Spleen (tissue), 11 donors: ENCODE measurements around the gene NFYA. TPM values are rescaled to one million over a fixed set of nuclear protein-coding genes. Genes with fewer than 3 reads are reported as not detected.

Experiments
- DNase-seq: peaks from one replicate; pipeline ENCODE4 v3.0.0-alpha.2; 2020
- H3K27ac ChIP-seq, 8 donors: fragments of 200-600 bp; sonication (generic) in 7 of 8; 1 replicate in 4 of 8; 2 replicates in 4 of 8; pipeline versions ENCODE4 v1.5.0 to v1.8.0; 2016 to 2021; ENCODE audit warnings: inconsistent platforms in 4 of 8, mild to moderate bottlenecking in 4 of 8, moderate library complexity in 1 of 8
- H3K27me3 ChIP-seq, 7 donors: fragments of 200-600 bp; sonication (generic) in 6 of 7; replicated peaks in 1 of 7; 1 replicate in 4 of 7; 2 replicates in 3 of 7; pipeline versions ENCODE4 v1.5.0 to v1.8.0; 2016 to 2021; ENCODE audit warnings: inconsistent platforms in 3 of 7, mild to moderate bottlenecking in 1 of 7
- H3K36me3 ChIP-seq, 6 donors: fragments of 200-600 bp; sonication (generic) in 5 of 6; 1 replicate in 4 of 6; 2 replicates in 2 of 6; pipeline versions ENCODE4 v1.5.0 to v1.8.0; 2016 to 2021; ENCODE audit warnings: inconsistent platforms in 2 of 6
- H3K4me1 ChIP-seq, 6 donors: fragments of 200-600 bp; sonication (generic) in 5 of 6; 1 replicate in 3 of 6; 2 replicates in 3 of 6; pipeline versions ENCODE4 v1.5.0 to v1.8.0; 2016 to 2021; ENCODE audit warnings: inconsistent platforms in 3 of 6
- H3K4me3 ChIP-seq, 8 donors: fragments of 200-600 bp; sonication (generic) in 7 of 8; 1 replicate in 4 of 8; 2 replicates in 4 of 8; pipeline versions ENCODE4 v1.5.0 to v1.8.0; 2016 to 2021; ENCODE audit warnings: inconsistent platforms in 4 of 8, mild to moderate bottlenecking in 4 of 8, moderate library complexity in 2 of 8
- H3K9me3 ChIP-seq, 8 donors: fragments of 200-600 bp; sonication (generic) in 7 of 8; 1 replicate in 4 of 8; 2 replicates in 4 of 8; pipeline versions ENCODE4 v1.5.0 to v1.8.0; 2016 to 2021; ENCODE audit warnings: inconsistent platforms in 4 of 8
- POLR2A ChIP-seq, 3 donors: fragments of 450-650 bp; IDR thresholded peaks; one replicate each; pipeline ENCODE4 v1.5.1; 2017; ENCODE audit warnings: antibody characterized with exemption in 3 of 3, mild to moderate bottlenecking in 1 of 3
- POLR2AphosphoS5 ChIP-seq, 3 donors: sonication (generic); formaldehyde crosslinking; IDR thresholded peaks; one replicate each; pipeline ENCODE4 v1.5.1; 2017; ENCODE audit warnings: antibody characterized with exemption in 3 of 3
- WGBS, 5 donors: extraction: QIAGEN DNeasy Blood & Tissue Kit in 3 of 5; methylation state at CpG; one replicate each; pipeline versions ENCODE4 v1.1.5 to v1.1.7; 2013 to 2018; 5-methylcytosine and 5-hydroxymethylcytosine counted together
- intact Hi-C: fragments of 100-400 bp; cut with DNase I; formaldehyde crosslinking; loops from one replicate; pipeline ENCODE4 v1.15.0; 2023; ENCODE audit warnings: low total_unique reads
- polyA plus RNA-seq, 3 donors: library from polyadenylated mRNA; stranded (reverse); fragments of 200-250 nt; gene quantifications; one replicate each; pipeline ENCODE4 v1.2.1, GENCODE V29; 2013
- total RNA-seq, 7 donors: library from RNA; depleted of rRNA in 3 of 7; stranded (reverse); fragments of >200 nt in 3 of 7; fragmentation: NEBNext Ultra II Directional in 4 of 7; extraction: Animal tissue kit (Norgen Biotek cat#: 25700) in 4 of 7; gene quantifications; one replicate each; pipeline versions ENCODE4 v1.1.0 to v1.2.1, GENCODE V29; 2016 to 2021
- TF ChIP-seq, protein P1 (sequence below), 11 experiments: fragments of 200-600 bp in 7 of 11; fragments of 450-650 bp in 4 of 11; sonication (generic) in 4 of 11; IDR thresholded peaks in 8 of 11; conservative IDR thresholded peaks in 3 of 11; 1 replicate in 7 of 11; 2 replicates in 4 of 11; pipeline versions ENCODE4 v1.4.0 to v1.8.0; 2016 to 2021; ENCODE audit warnings: antibody characterized with exemption in 11 of 11, inconsistent platforms in 4 of 11, mild to moderate bottlenecking in 1 of 11
- donor health status: healthy with polysubstance abuse.
- donor health status: DM: no; HTN: no; CAD: no; lungs with moderate emphysema.
- donor health status: DM: no; HTN: no; CAD: no.
- donor health status: Bipolar disorder and iron deficiency.
- donor health status: healthy.
- donor health status: DM: no; HTN: no; CAD: no.
- donor health status: DM: yes; HTN: yes; CAD: no.

Gene NFYA
- total and polyA plus RNA-seq, 10 donors = 6.4 to 34.8 (median 25.5) TPM

- Histone ChIP-seq H3K4me3 (peak within 1 kb of the TSS; percentile 71 to 94 (median 86)), H3K27ac (peak within 1 kb of the TSS; percentile 91 to 100 (median 99)), H3K9me3 (no peaks in the 10 kb centered on the region), H3K36me3 (peaks cover 0 to 36% (median 27%) of the 10 kb centered on the region in 6 donors), H3K27me3 (no peaks in the 10 kb centered on the region), H3K4me1 (peaks cover 32 to 54% (median 40%) of the 10 kb centered on the region in 6 donors)
- peak; percentile 100 for DNase-seq
- intact Hi-C loops = no loop called here
- TF ChIP-seq POLR2A (IDR thresholded peaks at IDR 0.05) (peak in 1 of 3 donors; percentile 76), POLR2AphosphoS5 (IDR thresholded peaks at IDR 0.05) (peak; percentile 90 to 92 (median 90))
- TF ChIP-seq, protein P1, sequence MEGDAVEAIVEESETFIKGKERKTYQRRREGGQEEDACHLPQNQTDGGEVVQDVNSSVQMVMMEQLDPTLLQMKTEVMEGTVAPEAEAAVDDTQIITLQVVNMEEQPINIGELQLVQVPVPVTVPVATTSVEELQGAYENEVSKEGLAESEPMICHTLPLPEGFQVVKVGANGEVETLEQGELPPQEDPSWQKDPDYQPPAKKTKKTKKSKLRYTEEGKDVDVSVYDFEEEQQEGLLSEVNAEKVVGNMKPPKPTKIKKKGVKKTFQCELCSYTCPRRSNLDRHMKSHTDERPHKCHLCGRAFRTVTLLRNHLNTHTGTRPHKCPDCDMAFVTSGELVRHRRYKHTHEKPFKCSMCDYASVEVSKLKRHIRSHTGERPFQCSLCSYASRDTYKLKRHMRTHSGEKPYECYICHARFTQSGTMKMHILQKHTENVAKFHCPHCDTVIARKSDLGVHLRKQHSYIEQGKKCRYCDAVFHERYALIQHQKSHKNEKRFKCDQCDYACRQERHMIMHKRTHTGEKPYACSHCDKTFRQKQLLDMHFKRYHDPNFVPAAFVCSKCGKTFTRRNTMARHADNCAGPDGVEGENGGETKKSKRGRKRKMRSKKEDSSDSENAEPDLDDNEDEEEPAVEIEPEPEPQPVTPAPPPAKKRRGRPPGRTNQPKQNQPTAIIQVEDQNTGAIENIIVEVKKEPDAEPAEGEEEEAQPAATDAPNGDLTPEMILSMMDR (IDR thresholded peaks at IDR 0.05 in 8 of 11, conservative IDR thresholded peaks at IDR 0.05 in 3 of 11) = peak in 2 of 11 experiments; percentile 41 to 59
- 0 to 1% (median 1%) methylated on average over 40 to 63 of the region's 63 CpGs for WGBS, 5 donors
Measured at GRCh38 chr6:41071923-41072835, 595 bp upstream of the NFYA start, which contains the start of gene OARD1. Gene OARD1 (minus strand): TSS chr6:41072356. CDS start chr6:41071634, 722 bp downstream.

DNA sequence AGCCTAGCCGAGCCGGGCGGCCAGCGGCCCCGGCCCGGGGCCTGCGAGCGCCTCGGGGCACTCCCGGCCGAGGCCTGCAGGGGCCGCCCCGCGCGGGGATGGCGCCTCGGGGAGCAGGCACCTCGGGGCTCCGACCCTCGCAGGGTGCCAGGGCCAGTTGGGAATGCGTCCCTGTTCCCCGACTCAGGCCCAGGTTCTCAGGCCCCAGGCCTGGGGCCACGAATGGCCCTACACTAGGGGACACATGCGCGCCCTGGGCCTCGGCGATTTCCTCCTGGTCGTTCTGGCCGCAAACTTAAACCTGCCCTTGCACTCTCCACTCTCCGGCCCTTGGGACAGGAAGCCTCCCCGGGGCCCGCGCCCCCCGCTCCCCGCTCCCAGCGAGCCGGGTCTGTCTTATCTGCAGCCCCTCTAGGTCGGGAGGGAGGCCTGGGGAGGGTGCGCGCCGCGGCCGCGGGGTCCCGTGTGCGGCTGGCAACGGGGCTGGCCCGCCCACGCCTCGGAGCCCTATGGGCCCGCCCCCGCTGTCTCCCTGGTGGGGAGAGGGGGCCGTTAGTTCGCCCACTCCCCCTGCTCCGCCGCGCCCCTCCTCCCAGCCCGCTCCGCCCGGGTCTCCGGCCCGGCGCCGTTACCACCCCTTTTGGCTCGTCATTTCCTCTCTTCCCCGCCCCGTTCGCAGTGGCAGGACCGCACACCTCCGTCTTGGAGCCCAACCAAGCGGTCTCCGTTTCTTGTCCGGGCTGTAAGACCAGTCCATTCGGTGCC lies 611 bp downstream of the NFYA start:
- intact Hi-C loops = no loop called here
- peak overlapping the region; percentile 91 to 100 (median 99) for H3K27ac ChIP-seq
- H3K27me3 ChIP-seq = no peaks in the 10 kb centered on the region
- TF ChIP-seq POLR2AphosphoS5 (IDR thresholded peaks at IDR 0.05) = peak; percentile 94 to 95 (median 94)
- TF ChIP-seq POLR2A (IDR thresholded peaks at IDR 0.05) = peak; percentile 25 to 90 (median 46)
- TF ChIP-seq, protein P1 (IDR thresholded peaks at IDR 0.05 in 8 of 11, conservative IDR thresholded peaks at IDR 0.05 in 3 of 11) = peak in 6 of 11 experiments; percentile 21 to 64 (median 48)
- 0 to 1% (median 1%) methylated on average over 44 to 74 of the region's 74 CpGs for WGBS, 5 donors
- peak; percentile 97 for DNase-seq
- no peaks in the 10 kb centered on the region for H3K9me3 ChIP-seq
- H3K4me3 ChIP-seq = peak overlapping the region; percentile 71 to 94 (median 86)
- peaks cover 0 to 24% (median 16%) of the 10 kb centered on the region in 6 donors for H3K36me3 ChIP-seq
- peaks cover 32 to 65% (median 43%) of the 10 kb centered on the region in 6 donors for H3K4me1 ChIP-seq

DNA sequence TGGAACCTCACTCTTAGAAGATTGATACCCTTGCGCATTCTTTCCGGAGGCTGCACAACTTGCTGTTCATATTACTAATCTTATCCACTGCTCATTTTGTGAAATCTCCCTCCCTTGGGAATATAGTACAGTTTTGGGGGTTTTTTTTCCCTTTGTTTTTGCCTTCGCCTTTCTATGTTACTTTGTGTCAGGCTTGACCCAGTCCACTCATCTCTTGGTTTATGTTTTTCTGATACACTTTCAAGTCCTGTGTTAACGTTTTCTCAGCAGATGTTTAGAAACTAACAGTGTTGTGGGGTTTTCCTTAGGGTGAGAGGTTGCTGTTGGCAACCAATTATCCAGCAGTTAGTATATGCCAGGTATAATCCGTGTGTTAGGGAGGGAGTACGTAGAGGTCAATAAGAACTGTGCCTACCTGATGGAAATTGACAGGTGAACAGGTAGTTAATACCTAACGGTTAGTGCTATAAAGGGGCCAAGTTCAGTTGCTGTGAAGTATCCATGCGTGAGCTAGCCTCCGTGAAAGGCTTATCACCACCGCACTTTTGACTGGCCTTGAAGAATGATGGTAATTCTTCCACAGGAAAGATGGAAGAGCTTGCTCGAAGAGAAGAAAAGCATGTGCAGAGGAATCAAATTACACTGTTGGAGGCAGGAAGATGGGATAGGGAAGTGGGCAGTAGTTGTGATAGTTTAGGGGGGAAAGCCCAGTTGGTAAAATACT lies 1.4 kb downstream of the NFYA start:
- Histone ChIP-seq H3K4me3 (peak overlapping the region; percentile 71 to 94 (median 86)), H3K36me3 (peaks cover 0 to 20% (median 10%) of the 10 kb centered on the region in 6 donors), H3K9me3 (no peaks in the 10 kb centered on the region), H3K27ac (peak overlapping the region; percentile 91 to 100 (median 99)), H3K4me1 (peaks cover 32 to 73% (median 43%) of the 10 kb centered on the region in 6 donors), H3K27me3 (no peaks in the 10 kb centered on the region)
- 7 to 13% (median 11%) methylated on average over 11 of the region's 11 CpGs for WGBS, 5 donors
- no peak for TF ChIP-seq POLR2AphosphoS5 (IDR thresholded peaks at IDR 0.05)
- TF ChIP-seq, protein P1 (IDR thresholded peaks at IDR 0.05 in 8 of 11, conservative IDR thresholded peaks at IDR 0.05 in 3 of 11) = no peak
- TF ChIP-seq POLR2A (IDR thresholded peaks at IDR 0.05) = no peak
- DNase-seq = no peak
- intact Hi-C loops = no loop called here
